Measurements from ENCODE around the gene XK.

DNA sequence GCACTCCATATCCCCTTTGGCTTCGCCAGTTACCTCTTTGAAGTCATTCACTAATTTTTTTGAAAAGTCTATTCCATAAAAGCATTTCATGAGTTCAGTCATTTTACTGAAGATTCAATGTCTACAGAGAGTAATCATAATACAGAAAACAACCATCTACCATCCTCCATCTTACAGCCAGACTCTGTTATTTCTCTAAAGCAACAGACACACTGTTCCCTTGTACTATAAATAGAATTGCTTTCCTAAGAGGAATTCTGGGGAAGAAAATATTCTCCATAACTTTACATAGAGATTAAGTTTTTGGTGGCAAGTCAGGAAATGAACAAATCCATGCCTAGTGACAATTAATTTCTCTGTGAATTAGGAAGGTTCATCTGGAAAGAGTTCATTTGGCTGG is 37.0 kb downstream of the XK start:
- TF ChIP-seq EZH2 (IDR thresholded peaks at IDR 0.05; ENCODE audit: insufficient read depth, poor library complexity, severe bottlenecking) (no peak), EZH2phosphoT487 (IDR thresholded peaks at IDR 0.05; ENCODE audit: insufficient read depth, low read depth) (no peak)
